ENCODE measurements around the gene OPRD1. TPM values are rescaled to one million over a fixed set of nuclear protein-coding genes. Genes with fewer than 3 reads are reported as not detected.

Gene OPRD1
- total RNA-seq, 1 donor from 2014 or later = not detected

GRCh38 chr1:28905921-28906666, 94.1 kb downstream of the OPRD1 start:
- intact Hi-C loops (cut with micrococcal nuclease) = no loop called here

DNA sequence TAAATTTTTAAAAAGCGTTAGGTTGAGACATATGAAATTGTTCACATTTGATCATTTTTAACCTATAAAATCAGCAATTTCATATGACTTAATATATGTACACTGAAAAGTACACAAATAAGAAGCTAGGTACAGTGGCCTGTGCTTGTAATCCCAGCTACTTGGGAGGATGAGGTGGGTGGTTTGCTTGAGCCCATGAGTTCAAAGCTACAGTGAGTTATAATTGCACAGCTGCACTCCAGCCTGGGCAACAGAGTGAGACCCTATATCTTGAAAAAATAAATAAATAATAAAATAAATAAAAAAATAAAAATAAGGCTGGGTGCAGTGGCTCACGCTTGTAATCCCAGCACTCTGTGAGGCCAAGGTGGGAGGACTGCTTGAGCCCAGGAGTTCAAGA, 97.2 kb downstream of the OPRD1 start:
- intact Hi-C loops (cut with micrococcal nuclease) = no loop called here

DNA sequence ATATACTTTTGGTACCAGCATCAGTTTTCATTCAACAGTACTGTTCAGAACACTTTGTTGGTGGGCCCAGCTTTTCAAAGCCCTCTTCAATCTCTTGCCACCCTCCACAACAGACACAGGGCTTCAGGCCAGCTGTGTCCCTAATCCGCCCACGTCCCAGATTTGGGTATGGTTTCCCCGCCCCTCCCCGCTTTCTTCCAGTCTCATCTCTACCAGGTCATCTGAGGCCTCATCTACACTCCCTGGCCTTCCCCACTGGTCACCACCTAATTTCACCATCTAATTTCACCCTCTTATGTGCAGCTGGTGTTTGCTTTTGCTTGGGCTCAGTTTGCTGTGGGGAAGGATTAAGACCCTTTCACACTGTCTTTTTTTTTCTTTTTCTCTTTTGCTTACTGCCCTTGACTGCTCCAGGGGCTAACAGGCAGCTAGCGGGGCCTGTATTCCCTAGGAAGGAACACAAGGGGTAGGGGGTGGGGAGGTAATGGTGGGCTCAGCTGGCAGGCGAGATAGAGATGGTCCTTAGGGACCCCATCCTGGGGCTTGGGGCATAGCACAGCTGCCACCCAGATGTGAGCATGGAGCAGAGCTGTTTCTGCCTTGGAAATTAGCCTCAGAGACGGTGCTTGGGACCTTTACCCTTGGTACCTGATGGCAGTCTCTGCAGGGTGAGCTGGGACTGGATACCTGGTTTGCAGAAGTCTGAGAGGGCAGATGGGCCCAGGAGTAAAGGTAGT, 98.6 kb downstream of the OPRD1 start:
- intact Hi-C loops (cut with micrococcal nuclease) = no loop called here

DNA sequence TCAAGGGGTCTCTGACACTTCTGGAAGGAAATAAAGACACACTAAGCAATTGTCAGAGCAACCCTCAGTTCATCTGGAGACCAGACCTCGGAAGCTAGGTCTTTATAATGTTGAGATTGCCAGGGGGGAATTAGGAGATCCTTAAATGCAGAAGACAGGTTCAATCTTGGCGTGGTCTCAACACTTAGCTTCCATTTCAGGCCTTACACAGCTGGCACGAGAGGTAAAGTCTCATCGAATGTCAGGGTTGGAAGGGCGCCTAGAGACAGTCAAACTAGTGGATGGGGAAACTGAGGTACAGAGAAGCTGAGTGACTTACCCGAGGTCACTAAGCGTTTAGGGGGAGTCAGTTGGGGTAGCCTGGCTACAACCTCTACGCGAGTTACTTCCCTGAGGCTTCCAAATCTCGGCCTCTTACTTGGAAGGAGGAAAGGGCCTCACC, 101.8 kb downstream of the OPRD1 start:
- intact Hi-C loops (cut with micrococcal nuclease) = loop anchor here (1.0 kb wide), 2 partner anchors 13 to 29 kb away; no protein-coding TSS in a partner anchor

DNA sequence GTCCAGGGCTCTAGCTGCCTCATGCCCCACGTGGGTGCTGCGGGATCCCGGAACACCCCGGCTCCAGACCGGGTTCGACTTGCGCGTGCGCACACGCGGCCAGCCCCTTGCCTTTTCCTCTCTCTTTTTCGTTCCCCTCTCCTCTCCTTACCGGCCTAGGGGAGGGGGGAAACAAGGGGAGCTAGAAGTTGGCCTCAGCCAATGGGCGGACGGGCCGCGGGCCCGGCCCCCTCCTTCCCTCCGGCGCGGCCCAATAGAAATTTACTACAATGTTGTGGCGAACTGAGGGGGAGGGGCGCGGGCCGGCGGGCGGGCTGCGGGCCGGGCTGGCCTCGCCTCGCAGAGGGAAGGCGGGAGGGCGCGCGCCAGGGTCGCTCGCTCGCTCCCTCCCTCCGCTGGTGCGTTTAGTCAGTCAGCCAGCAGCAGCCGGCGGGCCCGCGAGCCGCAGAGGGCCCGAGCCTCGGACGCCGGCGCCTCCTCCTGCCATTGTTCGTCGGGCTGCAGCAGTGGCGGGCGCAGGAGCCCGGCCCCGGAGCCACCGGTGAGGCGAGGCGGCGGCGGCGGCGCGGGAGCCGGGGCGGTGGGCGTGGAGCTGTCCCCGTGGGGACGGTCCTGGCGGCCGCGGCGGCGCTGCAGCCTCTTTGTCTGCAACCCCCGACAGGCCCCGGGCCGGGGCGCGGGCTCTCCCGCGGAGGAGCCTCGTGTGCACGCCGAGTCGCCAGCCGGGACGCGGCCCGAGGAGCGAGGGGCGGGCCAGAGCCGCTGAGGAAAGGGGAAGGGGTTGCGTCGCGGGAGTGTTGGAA, 102.5 kb downstream of the OPRD1 start, which contains the start of gene EPB41:
TSS of gene EPB41 (plus strand) at position 342 of the 803 bp plus-strand sequence. CDS start 72,869 bp downstream, outside the sequence.
- intact Hi-C loops (cut with micrococcal nuclease) = loop anchor here (1.0 to 5.0 kb wide), 3 partner anchors 13 to 58 kb away; no protein-coding TSS in a partner anchor

- intact Hi-C loops (cut with micrococcal nuclease) = loop anchor here (5.0 kb wide), 1 partner anchor 57 kb away; no protein-coding TSS in a partner anchor
Measured at GRCh38 chr1:28915031-28915895, 103.3 kb downstream of the OPRD1 start.

GRCh38 chr1:28917757-28918118, 105.8 kb downstream of the OPRD1 start:
- intact Hi-C loops (cut with micrococcal nuclease) = loop anchor here (5.0 kb wide), 1 partner anchor 55 kb away; no protein-coding TSS in a partner anchor

Other genes with a start within 250 kb of the OPRD1 start
- gene RAB42, start 219.9 kb upstream of the OPRD1 start, total RNA-seq = 0.09 and 0.14 TPM in 2 replicates
- 35.1 and 35.2 TPM in 2 replicates for gene TAF12, start 169.1 kb upstream of the OPRD1 start, total RNA-seq
- gene RNU11, start 163.6 kb upstream of the OPRD1 start, total RNA-seq = not detected in 2 replicates
- 25.9 and 29.2 TPM in 2 replicates for gene GMEB1, start 143.4 kb upstream of the OPRD1 start, total RNA-seq
- 76.9 and 86.7 TPM in 2 replicates for gene YTHDF2, start 75.2 kb upstream of the OPRD1 start, total RNA-seq
- gene EPB41, start 102.4 kb downstream of the OPRD1 start, total RNA-seq = 98.3 and 106 TPM in 2 replicates